ENCODE results near the gene VPS13D.

The VPS13D gene

GRCh38 chr1:12472798-12473551, 243.1 kb downstream of the VPS13D start:
- DNase-seq (ENCODE audit: low read depth) = peak; percentile 75

GRCh38 chr1:12473596-12474362, 243.9 kb downstream of the VPS13D start:
- DNase-seq (ENCODE audit: low read depth) = peak; percentile 67

GRCh38 chr1:12475101-12475500, 245.3 kb downstream of the VPS13D start:
- DNase-seq (ENCODE audit: low read depth) = no peak

- DNase-seq (ENCODE audit: low read depth) = peak; percentile 79
Observed at GRCh38 chr1:12475530-12475934, 245.7 kb downstream of the VPS13D start.

- DNase-seq (ENCODE audit: low read depth) = peak; percentile 87
Observed at GRCh38 chr1:12475947-12476346, 246.1 kb downstream of the VPS13D start.

GRCh38 chr1:12477314-12477713, 247.5 kb downstream of the VPS13D start:
- DNase-seq (ENCODE audit: low read depth) = peak; percentile 21

GRCh38 chr1:12477936-12478611, 248.2 kb downstream of the VPS13D start:
- DNase-seq (ENCODE audit: low read depth) = peak; percentile 100

- DNase-seq (ENCODE audit: low read depth) = no peak
Observed at GRCh38 chr1:12478612-12478985, 248.8 kb downstream of the VPS13D start.

GRCh38 chr1:12479311-12479710, 249.5 kb downstream of the VPS13D start:
- DNase-seq (ENCODE audit: low read depth) = no peak

- no peak for DNase-seq (ENCODE audit: low read depth)
Observed at GRCh38 chr1:12480041-12480440, 250.2 kb downstream of the VPS13D start.

- peak; percentile 95 for DNase-seq (ENCODE audit: low read depth)
Observed at GRCh38 chr1:12480748-12481362, 251.0 kb downstream of the VPS13D start.

GRCh38 chr1:12481928-12482327, 252.1 kb downstream of the VPS13D start:
- DNase-seq (ENCODE audit: low read depth) = no peak

GRCh38 chr1:12482988-12483387, 253.2 kb downstream of the VPS13D start:
- no peak for DNase-seq (ENCODE audit: low read depth)

- DNase-seq (ENCODE audit: low read depth) = no peak
Observed at GRCh38 chr1:12485231-12486058, 255.6 kb downstream of the VPS13D start.

- no peak for DNase-seq (ENCODE audit: low read depth)
Observed at GRCh38 chr1:12486059-12486341, 256.2 kb downstream of the VPS13D start.

- DNase-seq (ENCODE audit: low read depth) = peak; percentile 84
Observed at GRCh38 chr1:12486401-12487005, 256.7 kb downstream of the VPS13D start.

GRCh38 chr1:12487520-12487919, 257.7 kb downstream of the VPS13D start:
- no peak for DNase-seq (ENCODE audit: low read depth)

GRCh38 chr1:12488666-12489354, 259.0 kb downstream of the VPS13D start:
- DNase-seq (ENCODE audit: low read depth) = peak; percentile 59

- DNase-seq (ENCODE audit: low read depth) = no peak
Observed at GRCh38 chr1:12490532-12491142, 260.8 kb downstream of the VPS13D start.

GRCh38 chr1:12491656-12492055, 261.8 kb downstream of the VPS13D start:
- DNase-seq (ENCODE audit: low read depth) = peak; percentile 43

Measured in iris pigment epithelial cell (primary cell).